ENCODE data around the gene RPTOR.
"Not testable (repeated sequence)": the region's sequence is repeated elsewhere in the genome, so short reads cannot be mapped to it uniquely, and the experiment has no call there.

Gene RPTOR

GRCh38 chr17:80872501-80873306 is 328.1 kb downstream of the RPTOR start:
- no peak overlapping the region for H3K4me3 ChIP-seq (ENCODE audit: low read depth, low read length)

DNA sequence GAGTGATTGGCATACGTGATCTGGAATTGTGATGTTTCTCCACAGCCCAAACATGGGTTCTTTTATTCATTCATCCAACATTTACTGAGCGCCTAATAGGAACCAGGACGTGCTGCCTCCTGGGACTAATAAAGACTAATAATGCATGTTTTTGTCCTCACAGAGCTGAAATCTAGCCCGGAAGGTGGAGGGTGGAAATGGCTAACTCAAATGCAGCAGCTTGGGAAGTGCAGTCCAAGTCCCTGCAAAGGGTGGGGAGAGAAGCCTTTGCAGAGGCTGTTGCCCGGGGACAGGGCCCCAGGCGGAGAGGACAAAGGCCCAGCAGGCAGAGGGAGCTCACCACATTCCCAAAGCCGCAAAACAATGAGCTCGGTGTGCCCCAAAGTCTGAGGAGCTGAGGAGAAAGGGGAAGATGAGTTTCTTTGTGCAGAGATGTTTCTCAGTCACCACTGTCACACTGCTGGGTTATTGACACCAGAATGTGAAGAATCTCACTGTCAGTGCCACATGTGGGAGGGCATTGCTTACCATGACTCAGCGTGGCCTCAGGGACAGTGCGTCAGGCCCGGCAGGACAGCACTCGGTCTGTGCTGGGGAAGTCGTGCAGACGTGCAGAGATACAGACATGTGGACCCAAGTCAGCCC is 328.8 kb downstream of the RPTOR start:
- H3K4me3 ChIP-seq (ENCODE audit: low read depth, low read length): no peak overlapping the region

GRCh38 chr17:80874866-80875445 is 330.3 kb downstream of the RPTOR start:
- no peak overlapping the region for H3K4me3 ChIP-seq (ENCODE audit: low read depth, low read length)

GRCh38 chr17:80875480-80875995 is 330.9 kb downstream of the RPTOR start:
- H3K4me3 ChIP-seq (ENCODE audit: low read depth, low read length): not testable (repeated sequence)

DNA sequence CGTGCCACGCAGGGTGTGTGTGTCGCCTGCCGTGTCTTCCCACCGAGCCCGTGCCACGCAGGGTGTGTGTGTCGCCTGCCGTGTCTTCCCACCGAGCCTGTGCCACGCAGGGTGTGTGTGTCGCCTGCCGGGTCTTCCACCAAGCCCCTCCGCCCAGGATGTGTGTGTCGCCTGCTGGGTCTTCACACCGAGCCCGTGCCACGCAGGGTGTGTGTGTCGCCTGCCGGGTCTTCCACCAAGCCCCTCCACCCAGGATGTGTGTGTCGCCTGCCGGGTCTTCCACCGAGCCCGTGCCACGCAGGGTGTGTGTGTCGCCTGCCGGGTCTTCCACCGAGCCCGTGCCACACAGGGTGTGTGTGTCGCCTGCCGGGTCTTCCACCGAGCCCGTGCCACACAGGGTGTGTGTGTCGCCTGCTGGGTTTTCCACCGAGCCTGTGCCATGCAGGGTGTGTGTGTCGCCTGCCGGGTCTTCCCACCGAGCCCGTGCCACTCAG is 331.9 kb downstream of the RPTOR start:
- H3K4me3 ChIP-seq (ENCODE audit: low read depth, low read length): not testable (repeated sequence)

GRCh38 chr17:80876950-80877728 is 332.5 kb downstream of the RPTOR start:
- H3K4me3 ChIP-seq (ENCODE audit: low read depth, low read length): no peak overlapping the region

- no peak overlapping the region for H3K4me3 ChIP-seq (ENCODE audit: low read depth, low read length)
Observed at GRCh38 chr17:80877729-80878303, 333.2 kb downstream of the RPTOR start.

- no peak overlapping the region for H3K4me3 ChIP-seq (ENCODE audit: low read depth, low read length)
Observed at GRCh38 chr17:80878876-80879722, 334.5 kb downstream of the RPTOR start.

DNA sequence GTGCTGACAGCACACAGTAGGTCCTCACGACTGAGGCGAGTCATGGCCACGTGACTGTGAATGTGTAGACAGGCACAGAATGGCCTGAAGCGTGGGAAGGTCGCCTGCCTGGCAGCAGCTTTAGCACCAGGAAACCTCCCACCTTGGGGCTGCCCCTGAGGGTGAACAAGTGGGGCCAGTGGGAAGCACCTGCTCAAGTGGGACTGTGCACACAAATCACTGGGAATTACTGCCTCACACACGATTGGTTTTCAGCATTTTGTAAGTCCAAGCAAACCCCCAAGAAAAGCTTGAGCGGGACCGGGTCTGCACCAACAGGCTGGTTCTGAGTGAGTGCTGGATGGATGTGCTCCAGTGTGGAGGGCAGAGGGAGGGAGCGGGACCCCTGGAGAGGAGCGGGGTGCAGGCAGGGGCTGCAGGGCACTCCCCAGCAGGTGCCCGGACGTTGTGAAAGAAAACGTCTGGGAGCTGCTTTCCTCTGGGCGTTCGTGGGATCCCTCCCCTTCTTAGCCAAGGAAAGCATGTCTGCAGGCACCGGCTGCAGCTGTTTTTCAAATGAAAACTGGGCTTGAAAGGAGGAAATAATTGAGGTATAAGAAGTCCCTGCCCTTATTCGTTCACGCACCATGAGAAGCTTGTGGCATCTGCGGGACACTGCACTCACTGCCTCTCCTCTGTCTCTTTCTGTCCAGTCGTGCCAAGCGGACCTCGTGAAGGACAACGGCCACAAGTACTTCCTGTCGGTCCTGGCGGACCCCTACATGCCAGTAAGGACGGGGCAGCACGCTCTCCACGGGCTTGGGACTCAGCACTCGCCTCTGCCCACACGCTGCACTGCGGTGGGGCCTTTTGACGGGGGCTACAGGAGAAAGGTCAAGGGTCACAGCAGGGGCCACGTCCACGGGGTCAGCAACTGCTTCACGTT is 335.3 kb downstream of the RPTOR start:
- no peak overlapping the region for H3K4me3 ChIP-seq (ENCODE audit: low read depth, low read length)

DNA sequence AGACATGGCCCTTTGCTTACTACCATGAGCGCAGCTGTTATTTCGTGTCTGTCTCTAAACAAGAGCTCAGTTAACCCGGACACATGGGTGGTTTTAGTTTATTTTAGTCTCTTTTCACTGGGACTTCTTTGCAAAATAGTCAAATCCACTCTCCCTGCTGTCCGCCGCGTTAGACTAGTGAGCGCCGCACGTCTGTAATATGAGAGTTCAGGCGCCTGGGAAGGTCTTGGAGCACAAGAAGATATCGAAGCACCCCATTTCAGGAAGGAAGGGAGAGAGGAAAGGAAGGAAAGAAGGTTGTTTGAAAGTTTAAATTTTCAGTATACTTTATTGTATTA is 336.0 kb downstream of the RPTOR start:
- no peak overlapping the region for H3K4me3 ChIP-seq (ENCODE audit: low read depth, low read length)

DNA sequence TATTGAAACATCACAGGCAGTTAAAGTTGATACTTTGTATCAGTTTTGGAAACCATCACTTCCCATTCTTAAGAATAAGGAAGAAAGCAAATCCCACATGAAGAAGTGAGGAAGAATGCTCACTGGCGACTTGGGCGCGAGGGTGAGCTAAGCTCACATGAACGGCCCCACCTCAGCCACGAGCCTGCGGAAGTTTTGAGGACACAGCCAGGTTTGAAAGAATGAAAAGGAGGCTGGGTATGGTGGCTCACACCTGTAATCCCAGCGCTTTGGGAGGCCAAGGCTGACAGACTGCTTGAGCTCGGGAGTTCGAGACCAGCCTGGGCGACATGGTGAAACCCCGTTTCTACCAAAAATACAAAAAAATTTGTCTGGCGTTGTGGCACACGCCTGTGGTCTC is 336.7 kb downstream of the RPTOR start:
- H3K4me3 ChIP-seq (ENCODE audit: low read depth, low read length): no peak overlapping the region

- H3K4me3 ChIP-seq (ENCODE audit: low read depth, low read length): no peak overlapping the region
Observed at GRCh38 chr17:80882323-80882722, 337.7 kb downstream of the RPTOR start.

- no peak overlapping the region for H3K4me3 ChIP-seq (ENCODE audit: low read depth, low read length)
Observed at GRCh38 chr17:80882926-80883685, 338.5 kb downstream of the RPTOR start.

DNA sequence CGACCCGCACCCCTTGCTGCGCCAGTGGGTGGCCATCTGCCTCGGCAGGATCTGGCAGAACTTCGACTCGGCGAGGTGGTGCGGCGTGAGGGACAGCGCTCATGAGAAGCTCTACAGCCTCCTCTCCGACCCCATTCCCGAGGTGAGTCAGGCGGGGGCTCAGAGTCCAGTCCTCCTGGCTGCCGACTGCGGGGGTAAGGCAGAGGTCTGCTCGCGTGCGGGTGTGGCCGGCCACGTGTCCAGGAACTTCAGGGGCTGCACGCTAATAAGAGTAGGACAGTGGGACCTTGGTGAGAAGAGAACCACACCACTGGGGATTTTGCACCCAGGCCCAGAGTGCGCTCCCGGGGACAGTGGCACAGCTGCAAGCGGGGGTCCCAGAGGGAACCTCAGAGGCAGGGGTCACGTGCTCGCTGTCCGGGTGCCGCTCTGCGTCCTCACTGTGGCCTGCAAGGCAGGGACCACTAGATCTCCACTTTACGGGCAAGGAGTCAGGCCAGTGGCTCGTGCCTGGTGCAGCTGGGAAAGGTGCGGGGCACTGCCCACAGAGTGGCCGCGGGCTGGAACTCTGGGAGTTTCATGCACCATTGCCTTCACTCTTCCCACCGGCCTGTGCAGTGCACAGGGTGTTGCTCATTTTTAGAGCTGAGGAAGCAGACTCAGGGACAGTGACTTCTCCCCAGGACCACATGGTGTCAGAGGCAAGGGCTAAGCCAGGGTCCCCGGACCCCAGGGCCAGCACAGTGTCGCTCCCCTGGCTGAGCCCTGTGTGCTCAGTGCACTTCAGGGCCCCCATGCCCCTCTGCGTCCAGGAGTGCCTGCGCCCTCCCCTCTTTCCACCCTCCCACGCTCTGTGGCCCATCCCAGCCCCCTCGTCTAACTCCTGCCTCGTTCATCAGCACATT is 339.4 kb downstream of the RPTOR start:
- no peak overlapping the region for H3K4me3 ChIP-seq (ENCODE audit: low read depth, low read length)

- H3K4me3 ChIP-seq (ENCODE audit: low read depth, low read length): no peak overlapping the region
Observed at GRCh38 chr17:80884811-80885210, 340.2 kb downstream of the RPTOR start.

DNA sequence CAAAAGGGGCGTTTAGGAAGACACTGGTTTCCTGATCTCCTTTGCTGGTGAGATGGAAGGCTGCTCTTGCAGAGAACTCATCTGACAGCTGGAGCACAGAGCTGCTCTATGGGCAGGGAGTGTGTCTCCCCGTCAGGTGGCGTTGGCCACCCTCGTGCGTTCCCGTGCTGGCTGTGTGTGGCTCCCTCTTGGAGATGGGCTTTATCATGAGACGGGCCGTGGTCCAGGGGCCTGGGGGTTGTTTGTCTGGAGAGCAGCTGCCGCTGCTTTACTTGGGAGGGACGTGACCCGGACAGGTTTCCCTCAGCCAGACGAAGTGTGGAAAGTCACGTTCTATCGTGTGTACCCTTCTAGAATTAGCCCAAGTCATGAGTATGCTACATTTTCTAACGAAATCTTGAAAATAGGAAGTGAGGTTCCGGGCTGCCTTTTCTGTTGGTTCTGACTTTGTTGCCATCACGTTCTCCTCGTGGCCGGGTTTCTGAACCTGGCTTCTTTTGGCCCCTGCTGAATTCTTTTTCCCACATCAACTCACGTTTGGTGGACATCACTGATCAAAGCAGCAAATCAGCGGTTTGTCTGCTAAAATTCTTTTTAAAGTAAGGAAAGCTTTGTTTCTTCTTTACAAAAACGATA is 341.4 kb downstream of the RPTOR start:
- H3K4me3 ChIP-seq (ENCODE audit: low read depth, low read length): no peak overlapping the region
